Left ventricle myocardium superior (tissue), 1 donor: ENCODE data around the gene HOXC4. TPM values are rescaled to one million over a fixed set of nuclear protein-coding genes. Genes with fewer than 3 reads are reported as not detected.
A peak's percentile ranks its signal among the peaks of the same experiment; 100 is the strongest.

Experiments
- ATAC-seq: fragments of 200-7000 bp; cut with Tn5 transposase; one replicate; pipeline ENCODE4 v1.9.1; 2020; ENCODE audit warnings: mild to moderate bottlenecking, moderate library complexity
- DNase-seq: peaks from one replicate; pipeline ENCODE4 v3.0.0-alpha.2; 2020
- intact Hi-C: fragments of 100-400 bp; cut with micrococcal nuclease; formaldehyde crosslinking; loops from one replicate; pipeline ENCODE4 v1.11.0; 2022
- total RNA-seq: library from RNA; stranded (reverse); fragmentation: NEBNext Ultra II Directional; extraction: Animal tissue kit (Norgen Biotek cat#: 25700); gene quantifications from one replicate; pipeline ENCODE4 v1.2.1, GENCODE V29; 2021
- donor health status: DM: no; HTN: yes; CAD: no; lungs with severe emphysema.

HOXC4 gene
- total RNA-seq, 1 donor from 2014 or later: not detected

- ATAC-seq (no peak), DNase-seq (no peak)
- intact Hi-C loops: no loop called here
Observed at GRCh38 chr12:54014377-54015017, 39.1 kb upstream of the HOXC4 start.

DNA sequence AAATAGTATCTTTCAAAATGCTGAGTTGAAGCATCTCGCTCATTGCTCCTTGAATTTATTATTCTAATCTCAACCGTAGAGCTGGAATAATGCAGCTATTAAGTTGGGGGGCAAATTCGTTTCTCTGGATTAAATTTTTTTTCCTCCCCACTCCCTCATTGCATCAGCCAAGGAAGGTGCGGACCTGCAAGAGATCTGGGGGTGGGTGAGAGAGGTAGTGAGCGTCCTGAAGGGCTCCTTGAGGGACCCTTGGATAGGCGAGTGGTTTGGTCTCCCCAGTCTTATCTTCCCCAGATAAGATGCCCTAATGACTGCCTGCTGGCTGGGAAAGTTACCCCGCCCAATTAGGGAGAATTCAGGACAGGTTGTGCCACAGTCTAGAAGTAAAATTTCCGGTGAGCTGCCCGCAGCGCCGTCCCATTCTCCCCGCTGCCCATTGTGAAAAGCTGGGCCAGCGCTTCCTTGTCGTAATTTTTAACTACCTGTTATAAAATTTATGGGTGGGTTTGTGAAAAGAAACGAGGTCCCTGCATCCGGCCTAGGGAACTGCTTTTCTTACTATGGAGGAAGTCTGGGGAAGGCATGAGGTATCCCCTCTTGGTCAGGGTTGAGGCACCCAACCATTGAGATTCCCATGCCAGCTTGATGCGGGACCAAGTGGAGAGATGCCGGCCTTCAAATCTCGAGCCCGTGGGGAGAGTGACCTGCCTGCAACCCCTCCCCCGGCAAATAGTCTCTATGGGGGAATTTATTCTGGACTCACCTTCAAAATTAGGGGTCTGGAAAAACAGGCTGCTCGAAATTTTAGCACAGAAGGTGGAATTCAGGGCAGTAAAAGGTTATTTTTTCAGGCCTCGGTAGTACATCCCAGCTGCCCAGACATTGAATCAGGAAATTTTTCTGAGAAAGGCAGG is 38.4 kb upstream of the HOXC4 start:
- intact Hi-C loops: no loop called here
- no peak for ATAC-seq
- no peak for DNase-seq

DNA sequence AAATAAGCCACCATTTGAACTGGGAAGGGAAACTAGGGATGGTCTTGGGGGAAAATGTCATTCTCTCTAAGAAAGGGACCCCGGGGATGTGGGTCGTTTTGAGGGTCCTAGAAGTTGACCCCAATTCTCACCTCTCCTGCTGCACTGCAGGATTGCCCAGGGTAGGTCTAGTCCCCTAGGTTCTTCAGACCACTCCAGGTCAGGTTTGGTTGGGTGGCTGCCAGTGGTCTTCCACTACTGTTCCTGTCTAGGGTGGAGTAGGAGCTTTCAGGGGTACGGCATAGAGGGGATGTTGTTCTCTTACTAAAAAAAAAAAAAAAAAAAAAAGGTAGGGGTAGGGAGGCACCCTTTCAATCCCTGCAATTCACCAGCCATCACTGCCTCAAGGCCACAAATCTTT is 37.6 kb upstream of the HOXC4 start:
- DNase-seq (no peak), ATAC-seq (no peak)
- intact Hi-C loops: no loop called here

GRCh38 chr12:54016478-54016964 is 37.1 kb upstream of the HOXC4 start:
- intact Hi-C loops: no loop called here
- DNase-seq (no peak), ATAC-seq (no peak)

DNA sequence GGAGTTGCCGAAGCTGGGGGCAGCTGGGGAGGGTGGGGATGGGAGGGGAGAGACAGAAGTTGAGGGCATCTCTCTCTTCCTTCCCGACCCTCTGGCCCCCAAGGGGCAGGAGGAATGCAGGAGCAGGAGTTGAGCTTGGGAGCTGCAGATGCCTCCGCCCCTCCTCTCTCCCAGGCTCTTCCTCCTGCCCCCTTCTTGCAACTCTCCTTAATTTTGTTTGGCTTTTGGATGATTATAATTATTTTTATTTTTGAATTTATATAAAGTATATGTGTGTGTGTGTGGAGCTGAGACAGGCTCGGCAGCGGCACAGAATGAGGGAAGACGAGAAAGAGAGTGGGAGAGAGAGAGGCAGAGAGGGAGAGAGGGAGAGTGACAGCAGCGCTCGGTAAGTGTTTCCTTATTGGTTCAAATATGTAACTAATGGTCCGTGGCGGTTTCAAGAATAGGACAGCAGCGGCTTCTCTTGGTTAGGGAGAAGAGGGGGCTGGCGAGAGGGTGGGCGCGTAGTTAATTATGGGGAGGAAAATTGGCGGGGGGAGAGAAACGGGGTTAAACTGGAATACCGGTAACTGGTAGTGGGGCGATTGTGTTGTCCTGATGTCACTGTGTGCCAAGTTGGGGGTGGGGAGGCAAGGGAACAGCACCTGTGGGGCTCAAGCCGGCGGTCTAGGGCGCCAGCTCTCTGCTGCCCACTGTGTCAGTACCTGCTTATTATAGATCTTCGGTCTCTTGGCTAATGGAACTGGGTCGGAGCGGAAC is 36.4 kb upstream of the HOXC4 start:
- intact Hi-C loops: no loop called here
- DNase-seq: no peak
- peak; percentile 59 for ATAC-seq

DNA sequence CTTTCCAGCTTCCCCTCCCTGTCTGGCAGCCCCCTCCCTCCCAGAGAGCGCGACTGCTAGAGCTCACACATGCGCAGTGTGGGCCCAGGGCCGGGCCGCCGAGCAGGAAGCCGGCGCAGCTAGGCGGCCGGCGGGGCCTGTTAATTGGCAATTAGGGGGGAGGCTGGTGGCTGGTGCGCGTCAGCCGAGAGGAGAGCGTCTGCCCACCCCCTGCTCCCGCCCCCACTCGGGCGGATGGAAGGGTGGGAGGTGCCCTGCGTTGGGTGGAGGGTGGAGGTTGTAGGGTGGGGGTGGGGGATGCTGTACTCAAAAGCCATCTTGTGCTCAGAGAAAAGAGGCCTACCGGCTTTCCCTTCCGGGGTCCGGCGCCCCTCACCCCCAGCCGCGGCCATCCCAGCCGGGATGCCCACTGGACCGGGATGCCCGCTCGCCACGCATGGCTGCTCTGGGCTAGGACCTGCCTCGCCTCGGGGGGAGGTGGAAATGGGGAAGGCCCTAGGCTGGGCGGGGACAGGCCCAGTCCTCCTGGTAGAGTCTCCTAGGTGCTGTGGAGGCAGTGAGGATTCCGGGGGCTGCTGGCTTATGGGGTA is 35.7 kb upstream of the HOXC4 start:
- intact Hi-C loops: no loop called here
- DNase-seq (peak; percentile 81), ATAC-seq (peak; percentile 85)

- intact Hi-C loops: no loop called here
- DNase-seq (no peak), ATAC-seq (no peak)
Observed at GRCh38 chr12:54018468-54018984, 35.1 kb upstream of the HOXC4 start.

- ATAC-seq: no peak
- intact Hi-C loops: no loop called here
- DNase-seq: no peak
Observed at GRCh38 chr12:54019091-54019811, 34.4 kb upstream of the HOXC4 start.

DNA sequence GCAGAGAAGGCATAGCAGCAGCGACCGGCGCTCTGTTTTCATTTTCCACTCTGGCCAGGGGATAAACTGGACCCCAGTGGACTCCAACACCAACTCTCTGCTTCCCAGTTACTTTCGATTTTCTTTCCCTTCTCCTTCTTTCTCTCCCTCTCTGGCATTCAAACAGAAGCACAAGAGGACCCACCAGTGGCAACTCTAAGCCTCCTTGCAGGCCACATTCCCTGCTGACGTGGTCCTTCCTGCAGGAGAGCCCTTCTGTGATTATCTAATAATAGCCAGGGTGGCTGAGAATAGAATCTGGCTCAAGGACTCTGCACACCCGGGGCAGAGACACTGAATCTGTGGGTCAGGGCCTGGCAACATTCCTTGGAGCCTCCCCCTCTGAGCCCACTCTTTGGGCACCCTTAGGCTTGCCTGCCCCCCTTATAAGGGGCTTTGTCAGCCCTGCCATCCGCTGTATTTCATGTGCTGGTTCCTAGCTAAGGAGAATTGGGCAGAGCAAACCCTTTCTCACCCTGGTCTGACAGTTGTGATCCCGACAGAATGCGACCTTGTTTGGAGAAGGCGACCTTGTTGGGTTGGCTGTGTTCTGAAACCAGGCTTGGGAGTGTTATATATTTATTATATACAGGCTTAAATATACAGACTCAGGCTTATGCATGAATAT is 33.6 kb upstream of the HOXC4 start:
- intact Hi-C loops: no loop called here
- ATAC-seq (peak; percentile 87), DNase-seq (no peak)

DNA sequence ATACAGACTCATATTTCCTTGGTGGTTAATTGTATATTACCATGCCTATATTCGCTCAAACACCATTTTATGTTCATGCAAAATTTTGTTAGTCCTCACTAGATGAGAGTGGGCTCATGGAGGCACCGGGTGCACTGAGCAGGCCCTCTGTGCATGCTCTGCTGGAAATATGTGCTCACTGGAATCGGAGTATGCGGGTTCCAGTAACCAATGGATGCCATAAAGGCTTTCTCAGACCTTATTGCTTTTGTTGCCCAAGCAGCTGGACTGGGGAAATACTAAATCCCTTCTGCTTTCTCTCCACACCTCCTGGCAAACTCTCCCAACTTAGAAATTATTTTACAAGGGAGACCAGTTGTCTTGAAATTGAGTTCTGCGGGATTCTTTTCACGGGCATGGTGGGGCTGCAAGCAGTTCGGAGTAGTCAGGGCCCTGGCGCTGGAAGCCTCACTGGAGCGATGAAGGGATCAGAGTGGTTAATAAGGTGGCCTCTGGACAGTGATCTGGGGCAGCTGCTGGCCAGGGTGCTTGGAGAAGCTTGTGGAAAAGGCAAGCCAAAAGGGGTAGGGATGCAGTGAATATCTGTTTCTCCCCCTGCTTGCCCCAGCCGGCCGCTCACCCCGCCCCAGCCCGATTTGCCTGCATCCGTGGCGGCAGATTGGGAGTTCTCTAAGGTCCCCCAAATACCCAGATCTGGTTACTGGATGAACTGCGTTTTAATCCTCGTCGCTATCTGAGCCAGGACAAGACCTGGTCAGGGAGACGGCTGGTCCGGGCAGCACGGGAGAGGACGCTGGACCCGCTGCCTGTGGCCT is 32.8 kb upstream of the HOXC4 start:
- intact Hi-C loops: no loop called here
- no peak for DNase-seq
- ATAC-seq: no peak

GRCh38 chr12:54021432-54022013 is 32.1 kb upstream of the HOXC4 start:
- ATAC-seq: no peak
- intact Hi-C loops: no loop called here
- no peak for DNase-seq

- DNase-seq (no peak), ATAC-seq (no peak)
- intact Hi-C loops: no loop called here
Observed at GRCh38 chr12:54022960-54023884, 30.4 kb upstream of the HOXC4 start.

DNA sequence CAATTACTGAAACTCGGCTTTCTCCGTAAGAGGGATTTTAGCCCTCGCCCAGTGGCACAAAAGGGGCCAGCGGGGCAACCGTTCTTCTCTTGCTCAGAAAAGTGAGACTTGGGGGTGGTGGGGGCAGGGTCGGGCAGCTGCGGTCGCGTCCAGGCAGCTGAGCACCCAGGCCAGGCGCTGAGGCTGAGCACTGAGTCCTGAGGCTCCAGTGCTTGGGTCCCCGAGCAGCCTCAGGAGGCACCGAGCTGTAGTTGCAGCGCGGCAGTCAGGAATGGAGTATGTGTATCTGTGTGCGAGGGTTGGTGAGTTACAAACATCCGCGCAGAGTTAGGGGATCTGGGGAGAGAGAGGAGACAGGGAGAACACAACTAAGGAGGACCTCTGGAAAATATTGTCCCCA is 29.5 kb upstream of the HOXC4 start:
- ATAC-seq (no peak), DNase-seq (no peak)
- intact Hi-C loops: no loop called here

DNA sequence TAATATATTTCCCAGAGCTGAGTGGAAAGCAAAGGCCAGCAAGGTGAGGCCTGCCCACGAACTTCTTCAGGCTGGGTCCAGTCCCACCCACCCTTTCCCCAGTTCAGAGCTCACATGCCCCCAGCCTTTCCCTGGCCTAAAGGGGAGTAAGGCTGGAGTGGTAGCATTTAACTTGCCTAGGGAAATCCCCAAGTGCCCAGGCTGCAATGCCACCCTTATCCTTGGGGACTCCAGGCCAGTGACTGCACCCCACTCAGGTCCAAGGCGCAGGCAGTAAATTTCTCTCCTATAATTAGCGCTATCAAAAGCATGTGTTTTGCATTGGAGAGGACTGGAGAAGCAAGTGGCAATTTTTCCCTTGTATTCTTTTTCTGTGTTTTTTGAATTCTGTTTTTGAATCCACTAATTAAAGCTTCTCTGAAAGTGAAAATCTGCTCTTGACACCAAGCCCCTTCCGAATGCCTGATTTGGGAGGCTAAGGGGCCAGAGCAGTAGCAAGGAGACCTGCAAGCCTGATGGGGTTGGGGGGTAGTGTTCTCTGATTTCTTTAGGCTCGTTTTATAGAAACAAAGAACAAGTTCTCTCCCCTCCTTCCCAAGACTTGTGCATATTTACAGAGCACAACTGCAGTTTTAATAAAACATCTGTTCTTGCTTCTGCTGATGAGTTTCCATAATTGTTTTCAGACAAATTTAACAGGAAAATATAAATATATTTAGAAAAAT is 28.9 kb upstream of the HOXC4 start:
- intact Hi-C loops: no loop called here
- DNase-seq: no peak
- ATAC-seq: no peak
